Esophagus squamous epithelium (tissue), 4 donors: ENCODE data around the gene TMEM151A.

Source experiments
- POLR2A ChIP-seq, 4 donors: fragments of 450-650 bp; IDR thresholded peaks; one replicate each; pipeline ENCODE4 v1.6.1; 2017; ENCODE audit warnings: antibody characterized with exemption in 4 of 4, mild to moderate bottlenecking in 4 of 4, moderate library complexity in 3 of 4
- TF ChIP-seq, protein P1 (sequence below), 6 experiments: fragments of 450-650 bp in 4 of 6; fragments of 200-600 bp in 2 of 6; sonication (generic) in 2 of 6; IDR thresholded peaks; one replicate each; pipeline ENCODE4 v1.5.1; 2016 to 2019; ENCODE audit warnings: antibody characterized with exemption in 6 of 6, mild to moderate bottlenecking in 4 of 6, moderate library complexity in 4 of 6

DNA sequence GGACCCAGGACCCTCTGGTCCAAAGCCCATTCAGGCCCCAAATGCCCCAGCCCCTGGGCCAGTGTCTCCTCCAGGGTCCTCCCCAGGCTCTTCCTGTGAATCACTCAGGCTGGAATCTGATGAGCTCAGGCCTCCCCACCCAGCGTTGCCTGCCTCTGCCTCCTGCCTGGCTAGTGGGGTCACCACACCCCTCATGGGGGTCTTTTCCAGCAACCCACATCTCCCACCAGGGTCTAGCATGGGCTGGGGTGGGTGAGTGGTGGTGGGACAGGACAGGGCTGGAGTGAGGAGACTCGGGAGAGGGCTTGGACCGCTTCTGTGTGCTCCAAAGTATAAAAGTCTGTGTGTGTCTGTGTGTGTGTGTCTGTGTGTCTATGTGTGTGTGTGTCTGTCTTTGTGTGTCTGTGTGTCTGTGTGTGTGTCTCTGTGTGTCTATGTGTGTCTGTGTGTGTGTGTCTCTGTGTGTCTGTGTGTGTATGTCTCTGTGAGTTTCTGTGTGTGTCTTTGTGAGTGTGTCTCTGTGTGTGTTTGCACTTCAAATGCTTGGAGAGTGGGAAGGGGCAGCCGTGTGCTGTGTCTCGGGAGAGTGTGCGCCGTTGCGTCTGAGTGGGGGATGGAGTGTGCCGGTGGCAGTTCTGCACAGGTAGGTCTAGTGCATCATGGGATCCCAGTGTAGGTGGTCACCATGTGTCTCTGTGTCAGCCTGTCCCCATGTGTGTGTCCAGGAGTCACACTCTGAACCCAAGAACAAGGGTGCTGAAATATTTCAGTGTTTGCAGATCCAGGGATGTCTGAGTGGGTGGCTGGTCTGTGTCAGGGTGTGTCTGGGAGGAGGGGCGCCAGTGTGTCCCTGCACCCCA lies 35.7 kb downstream of the TMEM151A start:
- TF ChIP-seq POLR2A (IDR thresholded peaks at IDR 0.05): no peak
- TF ChIP-seq, protein P1, sequence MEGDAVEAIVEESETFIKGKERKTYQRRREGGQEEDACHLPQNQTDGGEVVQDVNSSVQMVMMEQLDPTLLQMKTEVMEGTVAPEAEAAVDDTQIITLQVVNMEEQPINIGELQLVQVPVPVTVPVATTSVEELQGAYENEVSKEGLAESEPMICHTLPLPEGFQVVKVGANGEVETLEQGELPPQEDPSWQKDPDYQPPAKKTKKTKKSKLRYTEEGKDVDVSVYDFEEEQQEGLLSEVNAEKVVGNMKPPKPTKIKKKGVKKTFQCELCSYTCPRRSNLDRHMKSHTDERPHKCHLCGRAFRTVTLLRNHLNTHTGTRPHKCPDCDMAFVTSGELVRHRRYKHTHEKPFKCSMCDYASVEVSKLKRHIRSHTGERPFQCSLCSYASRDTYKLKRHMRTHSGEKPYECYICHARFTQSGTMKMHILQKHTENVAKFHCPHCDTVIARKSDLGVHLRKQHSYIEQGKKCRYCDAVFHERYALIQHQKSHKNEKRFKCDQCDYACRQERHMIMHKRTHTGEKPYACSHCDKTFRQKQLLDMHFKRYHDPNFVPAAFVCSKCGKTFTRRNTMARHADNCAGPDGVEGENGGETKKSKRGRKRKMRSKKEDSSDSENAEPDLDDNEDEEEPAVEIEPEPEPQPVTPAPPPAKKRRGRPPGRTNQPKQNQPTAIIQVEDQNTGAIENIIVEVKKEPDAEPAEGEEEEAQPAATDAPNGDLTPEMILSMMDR (IDR thresholded peaks at IDR 0.05): no peak
